MCF 10A (cell line): ENCODE data around the gene GRIK3. TPM values are rescaled to one million over a fixed set of nuclear protein-coding genes. Genes with fewer than 3 reads are reported as not detected.

Source experiments
- BruUV-seq: library from RNA; stranded (reverse); fragments of 400-500 nt; replicated peaks from 2 replicates; lab custom pipeline; 2021; lab: Mats Ljungman, UMichigan
- CTCF ChIA-PET: fragments of 300-600 bp; sonication (Branson Sonifier 250); formaldehyde crosslinking; extraction: SDS; loops from one replicate; lab custom pipeline; 2021; ENCODE audit warnings: antibody characterized with exemption, inconsistent platforms; lab: Yijun Ruan, JAX
- POLR2A ChIA-PET: fragments of 300-600, 350-650 bp; sonication (Branson Sonifier 250); formaldehyde crosslinking; extraction: SDS; loops from one replicate; lab custom pipeline; 2020; ENCODE audit warnings: antibody characterized with exemption, inconsistent platforms; lab: Yijun Ruan, JAX
- DNase-seq: peaks from one replicate; pipeline ENCODE4 v3.0.0-alpha.2; 2018; ENCODE audit not compliant: unreplicated experiment
- H3K27ac Mint-ChIP-seq: one replicate; pipeline ENCODE4 v1.8.0; 2022; ENCODE audit warnings: mild to moderate bottlenecking, low read depth, mixed read lengths; ENCODE audit not compliant: unreplicated experiment
- H3K27me3 Mint-ChIP-seq: one replicate; pipeline ENCODE4 v1.8.0; 2022; ENCODE audit warnings: mixed read lengths; ENCODE audit not compliant: insufficient read depth, unreplicated experiment
- H3K36me3 Mint-ChIP-seq: one replicate; pipeline ENCODE4 v1.8.0; 2022; ENCODE audit warnings: mild to moderate bottlenecking, moderate library complexity, mixed read lengths; ENCODE audit not compliant: insufficient read depth, unreplicated experiment
- H3K4me1 Mint-ChIP-seq: one replicate; pipeline ENCODE4 v1.8.0; 2022; ENCODE audit warnings: mixed read lengths; ENCODE audit not compliant: insufficient read depth, unreplicated experiment
- H3K4me3 Mint-ChIP-seq: one replicate; pipeline ENCODE4 v1.8.0; 2022; ENCODE audit warnings: mild to moderate bottlenecking, moderate library complexity, mixed read lengths; ENCODE audit not compliant: unreplicated experiment
- H3K9me3 Mint-ChIP-seq: one replicate; pipeline ENCODE4 v1.8.0; 2022; ENCODE audit warnings: mixed read lengths; ENCODE audit not compliant: unreplicated experiment
- intact Hi-C: fragments of 100-400 bp; cut with micrococcal nuclease; formaldehyde crosslinking; loops from 2 replicates; pipeline ENCODE4 v1.14.1; 2022
- total RNA-seq: library from RNA; stranded (reverse); gene quantifications from 2 replicates; pipeline ENCODE4 v1.2.3, GENCODE V29; 2022
- TF ChIP-seq, protein P1 (sequence below): fragments of 200-600 bp; IDR thresholded peaks from one replicate; pipeline ENCODE4 v1.8.0; 2022; ENCODE audit warnings: antibody characterized with exemption, mild to moderate bottlenecking; ENCODE audit not compliant: unreplicated experiment

Gene GRIK3
- total RNA-seq, 1 experiment from 2014 or later = not detected

DNA sequence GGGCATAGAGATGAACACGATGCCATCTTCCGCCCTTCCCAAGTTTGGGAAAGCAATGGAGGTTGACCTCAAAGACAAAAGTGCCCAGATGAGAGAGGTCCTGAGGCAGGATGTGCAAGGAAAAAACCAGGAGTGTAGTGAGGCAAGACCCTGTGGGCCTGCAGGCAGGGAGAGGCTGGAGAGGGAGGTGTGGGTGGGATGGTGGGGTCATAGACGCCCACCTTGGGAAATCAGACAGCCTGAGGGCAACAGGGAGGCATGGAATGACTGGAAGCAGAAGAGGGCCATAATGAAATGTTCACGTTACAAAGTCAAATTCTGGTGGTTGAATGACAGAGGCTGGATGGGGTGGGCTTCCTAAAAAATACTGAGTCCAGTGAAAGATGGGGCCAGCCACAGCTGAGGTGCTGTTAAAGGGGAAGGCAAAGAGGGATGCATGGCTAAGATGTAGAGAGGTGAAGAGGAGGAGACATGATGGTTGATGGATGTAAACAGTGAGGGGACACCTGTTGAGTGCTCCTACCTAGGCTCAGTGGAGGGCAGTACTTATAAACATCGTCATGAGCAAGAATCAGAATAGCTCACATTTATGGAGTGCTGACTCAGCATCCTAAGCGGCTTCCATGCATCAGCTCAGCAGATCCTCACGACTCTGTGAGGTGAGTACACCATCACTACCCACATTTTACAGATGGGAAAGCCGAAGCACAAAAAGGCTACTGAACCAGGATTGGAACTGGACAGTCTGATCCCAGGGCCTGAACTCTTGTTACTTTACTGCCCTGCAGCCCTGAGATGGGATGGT, 42.0 kb downstream of the GRIK3 start:
- no peaks in the 10 kb centered on the region for H3K9me3 Mint-ChIP-seq
- DNase-seq = no peak
- H3K27me3 Mint-ChIP-seq = no peaks in the 10 kb centered on the region
- TF ChIP-seq, protein P1, sequence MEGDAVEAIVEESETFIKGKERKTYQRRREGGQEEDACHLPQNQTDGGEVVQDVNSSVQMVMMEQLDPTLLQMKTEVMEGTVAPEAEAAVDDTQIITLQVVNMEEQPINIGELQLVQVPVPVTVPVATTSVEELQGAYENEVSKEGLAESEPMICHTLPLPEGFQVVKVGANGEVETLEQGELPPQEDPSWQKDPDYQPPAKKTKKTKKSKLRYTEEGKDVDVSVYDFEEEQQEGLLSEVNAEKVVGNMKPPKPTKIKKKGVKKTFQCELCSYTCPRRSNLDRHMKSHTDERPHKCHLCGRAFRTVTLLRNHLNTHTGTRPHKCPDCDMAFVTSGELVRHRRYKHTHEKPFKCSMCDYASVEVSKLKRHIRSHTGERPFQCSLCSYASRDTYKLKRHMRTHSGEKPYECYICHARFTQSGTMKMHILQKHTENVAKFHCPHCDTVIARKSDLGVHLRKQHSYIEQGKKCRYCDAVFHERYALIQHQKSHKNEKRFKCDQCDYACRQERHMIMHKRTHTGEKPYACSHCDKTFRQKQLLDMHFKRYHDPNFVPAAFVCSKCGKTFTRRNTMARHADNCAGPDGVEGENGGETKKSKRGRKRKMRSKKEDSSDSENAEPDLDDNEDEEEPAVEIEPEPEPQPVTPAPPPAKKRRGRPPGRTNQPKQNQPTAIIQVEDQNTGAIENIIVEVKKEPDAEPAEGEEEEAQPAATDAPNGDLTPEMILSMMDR = no peak
- intact Hi-C loops = no loop called here
- H3K4me1 Mint-ChIP-seq = no peaks in the 10 kb centered on the region
- no peaks in the 10 kb centered on the region for H3K36me3 Mint-ChIP-seq
- H3K4me3 Mint-ChIP-seq = no peak overlapping the region
- POLR2A ChIA-PET = no interaction called here
- CTCF ChIA-PET = interaction anchor here (0.6 kb wide), 1 partner anchor 89 kb away, joined by 4 read pairs; no protein-coding TSS in a partner anchor
- no TSS peak for BruUV-seq
- no peak overlapping the region for H3K27ac Mint-ChIP-seq

DNA sequence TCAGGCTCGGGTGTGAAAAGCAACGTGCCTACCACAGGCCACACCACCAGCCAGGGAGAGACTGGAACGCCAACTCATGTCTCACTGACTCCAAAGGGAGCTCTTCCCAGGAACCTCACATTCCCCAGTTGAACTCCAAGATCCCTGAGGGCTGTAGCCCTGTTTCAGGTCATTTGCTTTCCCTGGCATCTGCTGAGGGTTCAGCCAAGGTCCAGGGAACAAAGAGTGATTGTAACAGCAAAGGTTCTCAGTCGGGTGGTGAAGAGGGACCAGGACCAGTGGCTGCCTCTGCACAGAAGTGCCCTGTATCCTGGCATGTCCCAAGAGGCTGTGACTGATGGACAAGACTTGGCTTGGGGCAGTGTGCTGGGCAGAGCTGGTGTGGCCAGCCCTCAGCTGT, 42.8 kb downstream of the GRIK3 start:
- ChIA-PET POLR2A (no interaction called here), CTCF (no interaction called here)
- TF ChIP-seq, protein P1 = no peak
- H3K27me3 Mint-ChIP-seq = no peaks in the 10 kb centered on the region
- intact Hi-C loops = no loop called here
- H3K9me3 Mint-ChIP-seq = peaks cover under 1% of the 10 kb centered on the region
- no TSS peak for BruUV-seq
- H3K36me3 Mint-ChIP-seq = no peaks in the 10 kb centered on the region
- H3K4me1 Mint-ChIP-seq = no peaks in the 10 kb centered on the region
- H3K4me3 Mint-ChIP-seq = no peak overlapping the region
- H3K27ac Mint-ChIP-seq = no peak overlapping the region
- DNase-seq = no peak

DNA sequence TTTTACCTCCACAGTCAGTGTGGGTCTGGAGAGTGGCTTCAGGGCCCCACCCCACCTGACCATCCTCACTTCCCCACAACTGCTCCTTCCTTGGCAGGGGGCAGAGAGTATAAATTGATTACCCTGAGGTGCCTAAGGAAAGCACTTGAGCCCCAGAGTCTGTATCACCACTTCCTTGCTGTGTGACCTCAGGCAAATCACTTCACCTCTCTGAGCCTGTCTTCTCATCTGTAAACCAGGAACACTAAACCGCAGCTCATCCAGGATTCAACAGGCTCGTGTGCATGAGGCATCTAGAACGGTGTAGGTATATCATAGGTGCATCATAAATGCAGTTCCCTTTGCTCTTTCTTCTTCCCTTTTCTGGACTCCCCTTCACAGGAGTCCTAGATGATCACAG, 43.4 kb downstream of the GRIK3 start:
- intact Hi-C loops = no loop called here
- Mint-ChIP-seq H3K4me1 (no peaks in the 10 kb centered on the region), H3K27me3 (no peaks in the 10 kb centered on the region), H3K27ac (no peak overlapping the region), H3K9me3 (peaks cover 7% of the 10 kb centered on the region), H3K36me3 (no peaks in the 10 kb centered on the region), H3K4me3 (no peak overlapping the region)
- ChIA-PET CTCF (interaction anchor here (0.6 kb wide), 1 partner anchor 655 kb away, joined by 3 read pairs; no protein-coding TSS in a partner anchor), POLR2A (no interaction called here)
- TF ChIP-seq, protein P1 = no peak
- no TSS peak for BruUV-seq
- DNase-seq = no peak

DNA sequence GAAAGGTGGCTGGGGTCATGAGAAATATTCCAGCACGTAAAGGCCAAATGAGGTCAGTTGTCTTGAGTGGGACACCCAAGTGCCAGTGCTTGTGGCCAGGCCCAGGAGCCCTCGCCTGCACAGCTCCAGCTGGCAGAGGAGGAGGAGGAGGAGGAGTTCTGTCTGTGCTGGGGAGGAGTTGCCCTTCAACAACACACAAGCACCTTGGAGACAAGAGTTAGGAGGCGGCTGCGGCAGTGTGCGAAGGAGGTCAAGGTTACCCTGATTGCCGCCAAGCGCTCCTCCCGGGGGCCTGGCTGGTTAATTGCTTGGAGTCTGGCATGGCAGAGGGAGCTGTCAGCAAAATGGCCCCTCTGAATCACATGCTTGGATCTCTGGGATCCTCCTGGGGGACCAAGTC, 45.1 kb downstream of the GRIK3 start:
- H3K27ac Mint-ChIP-seq = no peak overlapping the region
- CTCF ChIA-PET = no interaction called here
- no TSS peak for BruUV-seq
- no peak for DNase-seq
- no peaks in the 10 kb centered on the region for H3K4me1 Mint-ChIP-seq
- H3K4me3 Mint-ChIP-seq = no peak overlapping the region
- no peaks in the 10 kb centered on the region for H3K27me3 Mint-ChIP-seq
- no peaks in the 10 kb centered on the region for H3K36me3 Mint-ChIP-seq
- peaks cover 8% of the 10 kb centered on the region for H3K9me3 Mint-ChIP-seq
- POLR2A ChIA-PET = no interaction called here
- TF ChIP-seq, protein P1 = no peak
- intact Hi-C loops = no loop called here
